ENCODE measurements around the gene RAD51B.

Gene RAD51B

GRCh38 chr14:68522510-68523325 lies 703.1 kb downstream of the RAD51B start:
- no peak for DNase-seq

- DNase-seq, result no peak
Observed at GRCh38 chr14:68523326-68523610, 703.7 kb downstream of the RAD51B start.

- DNase-seq, result no peak
Observed at GRCh38 chr14:68523989-68524725, 704.6 kb downstream of the RAD51B start.

GRCh38 chr14:68525516-68525915 lies 705.9 kb downstream of the RAD51B start:
- DNase-seq, result no peak

GRCh38 chr14:68526512-68527091 lies 707.0 kb downstream of the RAD51B start:
- DNase-seq, result no peak

GRCh38 chr14:68527329-68527851 lies 707.8 kb downstream of the RAD51B start:
- no peak for DNase-seq

GRCh38 chr14:68528040-68528687 lies 708.6 kb downstream of the RAD51B start:
- no peak for DNase-seq

GRCh38 chr14:68530443-68530842 lies 710.9 kb downstream of the RAD51B start:
- DNase-seq, result no peak

- DNase-seq, result no peak
Observed at GRCh38 chr14:68532496-68532895, 712.9 kb downstream of the RAD51B start.

- DNase-seq, result no peak
Observed at GRCh38 chr14:68534276-68534675, 714.7 kb downstream of the RAD51B start.

GRCh38 chr14:68535404-68536017 lies 715.9 kb downstream of the RAD51B start:
- no peak for DNase-seq

GRCh38 chr14:68536018-68536410 lies 716.4 kb downstream of the RAD51B start:
- DNase-seq, result no peak

GRCh38 chr14:68538639-68539038 lies 719.1 kb downstream of the RAD51B start:
- DNase-seq, result no peak

- no peak for DNase-seq
Observed at GRCh38 chr14:68539241-68539737, 719.7 kb downstream of the RAD51B start.

GRCh38 chr14:68539789-68540188 lies 720.2 kb downstream of the RAD51B start:
- no peak for DNase-seq

GRCh38 chr14:68541178-68541896 lies 721.8 kb downstream of the RAD51B start:
- no peak for DNase-seq

- no peak for DNase-seq
Observed at GRCh38 chr14:68542346-68542745, 722.8 kb downstream of the RAD51B start.

GRCh38 chr14:68543516-68543915 lies 723.9 kb downstream of the RAD51B start:
- no peak for DNase-seq

GRCh38 chr14:68544081-68544892 lies 724.7 kb downstream of the RAD51B start:
- DNase-seq, result no peak

- DNase-seq, result no peak
Observed at GRCh38 chr14:68546839-68547238, 727.3 kb downstream of the RAD51B start.

Measured in NCI-H1092 treated with DMSO at 0.1 percent for 48 hours (cell line).